HEK293T (cell line): ENCODE data around the gene MYO16.

Experiments used
- ARNT ChIP-seq: fragments of 450-650 bp; IDR thresholded peaks from 2 replicates; pipeline ENCODE4 v1.6.1; 2017; ENCODE audit warnings: mild to moderate bottlenecking
- BHLHE40 ChIP-seq: fragments of 450-650 bp; IDR thresholded peaks from 2 replicates; pipeline ENCODE4 v1.6.1; 2016; ENCODE audit warnings: mild to moderate bottlenecking, moderate library complexity, borderline replicate concordance
- ELF4 ChIP-seq: fragments of 450-650 bp; IDR thresholded peaks from 2 replicates; pipeline ENCODE4 v1.6.1; 2017; ENCODE audit warnings: antibody characterized with exemption
- FOXK2 ChIP-seq: fragments of 450-650 bp; IDR thresholded peaks from 2 replicates; pipeline ENCODE4 v1.6.1; 2016; ENCODE audit warnings: mild to moderate bottlenecking
- FOXM1 ChIP-seq: fragments of 450-650 bp; IDR thresholded peaks from 2 replicates; pipeline ENCODE4 v1.6.1; 2017; ENCODE audit warnings: mild to moderate bottlenecking, borderline replicate concordance
- L3MBTL2 ChIP-seq: fragments of 450-650 bp; conservative IDR thresholded peaks from 2 replicates; pipeline ENCODE4 v1.6.1; 2016; ENCODE audit warnings: mild to moderate bottlenecking
- LEF1 ChIP-seq: fragments of 450-650 bp; IDR thresholded peaks from 2 replicates; pipeline ENCODE4 v1.6.1; 2017; ENCODE audit warnings: mild to moderate bottlenecking, borderline replicate concordance
- SP1 ChIP-seq: fragments of 450-650 bp; IDR thresholded peaks from 2 replicates; pipeline ENCODE4 v1.6.1; 2017
- SUZ12 ChIP-seq: fragments of 450-650 bp; IDR thresholded peaks from 2 replicates; pipeline ENCODE4 v1.6.1; 2016; ENCODE audit warnings: mild to moderate bottlenecking
- TARDBP ChIP-seq: fragments of 450-650 bp; IDR thresholded peaks from 2 replicates; pipeline ENCODE4 v1.6.1; 2016
- ZNF384 ChIP-seq: fragments of 450-650 bp; IDR thresholded peaks from 2 replicates; pipeline ENCODE4 v1.6.1; 2016
- TF ChIP-seq, protein P1 (sequence below): fragments of 450-650 bp; IDR thresholded peaks from 2 replicates; pipeline ENCODE4 v1.6.1; 2016

DNA sequence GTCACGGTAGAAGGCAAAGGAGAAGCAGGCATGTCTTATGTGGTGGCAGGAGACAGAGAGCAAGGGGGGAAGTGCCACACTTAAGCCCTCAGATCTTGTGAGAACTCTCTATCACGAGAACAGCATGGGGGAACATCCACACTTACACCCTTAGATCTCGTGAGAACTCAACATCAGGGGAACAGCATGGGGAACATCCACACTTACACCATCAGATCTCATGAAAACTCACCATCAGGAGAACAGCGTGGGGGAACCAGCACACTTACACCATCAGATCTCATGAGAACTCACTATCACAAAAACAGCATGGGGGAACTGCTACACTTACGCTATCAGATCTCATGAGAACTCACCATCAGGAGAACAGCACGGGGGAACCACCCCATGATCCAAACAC lies 445.0 kb downstream of the MYO16 start:
- TF ChIP-seq SUZ12, result no peak
- TF ChIP-seq ELF4, result no peak
- no peak for TF ChIP-seq SP1
- no peak for TF ChIP-seq ARNT
- no peak for TF ChIP-seq LEF1
- TF ChIP-seq FOXM1, result no peak
- TF ChIP-seq, protein P1, sequence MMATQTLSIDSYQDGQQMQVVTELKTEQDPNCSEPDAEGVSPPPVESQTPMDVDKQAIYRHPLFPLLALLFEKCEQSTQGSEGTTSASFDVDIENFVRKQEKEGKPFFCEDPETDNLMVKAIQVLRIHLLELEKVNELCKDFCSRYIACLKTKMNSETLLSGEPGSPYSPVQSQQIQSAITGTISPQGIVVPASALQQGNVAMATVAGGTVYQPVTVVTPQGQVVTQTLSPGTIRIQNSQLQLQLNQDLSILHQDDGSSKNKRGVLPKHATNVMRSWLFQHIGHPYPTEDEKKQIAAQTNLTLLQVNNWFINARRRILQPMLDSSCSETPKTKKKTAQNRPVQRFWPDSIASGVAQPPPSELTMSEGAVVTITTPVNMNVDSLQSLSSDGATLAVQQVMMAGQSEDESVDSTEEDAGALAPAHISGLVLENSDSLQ, result no peak
- TF ChIP-seq FOXK2, result no peak
- no peak for TF ChIP-seq BHLHE40
- TF ChIP-seq ZNF384, result no peak
- TF ChIP-seq TARDBP, result no peak
- no peak for TF ChIP-seq L3MBTL2
